IMR-90 (cell line): ENCODE results near the gene GLRX3. TPM values are rescaled to one million over a fixed set of nuclear protein-coding genes. Genes with fewer than 3 reads are reported as not detected.

Source experiments
- ATAC-seq: fragments of 200-7000 bp; cut with Tn5 transposase; 2 replicates; pipeline ENCODE4 v1.9.1; 2020; ENCODE audit warnings: low read depth, mild to moderate bottlenecking, moderate library complexity
- BruUV-seq: library from RNA; stranded (reverse); fragments of 400-500 nt; replicated peaks from 2 replicates; lab custom pipeline; 2021; lab: Mats Ljungman, UMichigan
- CTCF ChIA-PET: fragments of 300-600 bp; formaldehyde crosslinking; extraction: SDS; loops from one replicate; lab custom pipeline; 2021; ENCODE audit warnings: antibody characterized with exemption; lab: Yijun Ruan, JAX
- POLR2A ChIA-PET: fragments of 300-600 bp; sonication (Branson Sonifier 250); formaldehyde crosslinking; loops from one replicate; lab custom pipeline; 2022; ENCODE audit warnings: antibody characterized with exemption; ENCODE audit not compliant: unreplicated experiment; lab: Charles Lee
- DNase-seq: peaks from one replicate; pipeline ENCODE4 v3.0.0; 2013
- H2AFZ ChIP-seq: replicated peaks from 2 replicates; pipeline ENCODE3; 2013; ENCODE audit warnings: low read length, mild to moderate bottlenecking; ENCODE audit not compliant: poor library complexity
- H2AK5ac ChIP-seq: 2 replicates; pipeline ENCODE4 v1.6.1; 2013; ENCODE audit warnings: low read depth, low read length, inconsistent platforms
- H2AK9ac ChIP-seq: replicated peaks from 2 replicates; pipeline ENCODE3; 2013; ENCODE audit warnings: mild to moderate bottlenecking, low read depth, low read length, moderate library complexity; ENCODE audit not compliant: poor library complexity
- H2BK120ac ChIP-seq: 2 replicates; pipeline ENCODE4 v1.6.1; 2013; ENCODE audit warnings: low read depth, low read length, inconsistent platforms
- H2BK15ac ChIP-seq: 3 replicates; pipeline ENCODE4 v1.6.1; 2013; ENCODE audit warnings: low read depth, low read length, inconsistent platforms
- H2BK20ac ChIP-seq: 2 replicates; pipeline ENCODE4 v1.6.1; 2013; ENCODE audit warnings: low read depth, mild to moderate bottlenecking, inconsistent platforms, low read length, moderate library complexity
- H2BK5ac ChIP-seq: 2 replicates; pipeline ENCODE4 v1.6.1; 2013; ENCODE audit warnings: mild to moderate bottlenecking, low read depth, low read length, inconsistent platforms; ENCODE audit not compliant: poor library complexity, severe bottlenecking
- H3K14ac ChIP-seq: replicated peaks from 2 replicates; pipeline ENCODE4 v1.6.1; 2013; ENCODE audit warnings: low read depth, low read length, inconsistent platforms
- H3K18ac ChIP-seq: 2 replicates; pipeline ENCODE4 v1.6.1; 2013; ENCODE audit warnings: low read depth, low read length, control low read depth
- H3K23ac ChIP-seq: 2 replicates; pipeline ENCODE4 v1.6.1; 2013; ENCODE audit warnings: low read depth, low read length, inconsistent platforms
- H3K27ac ChIP-seq: 2 replicates; pipeline ENCODE4 v1.5.1; 2013; ENCODE audit warnings: mild to moderate bottlenecking, control low read depth, low read length; ENCODE audit not compliant: insufficient read depth
- H3K27me3 ChIP-seq: 2 replicates; pipeline ENCODE4 v1.6.1; 2013; ENCODE audit warnings: low read length; ENCODE audit not compliant: control insufficient read depth, insufficient read depth
- H3K36me3 ChIP-seq: 2 replicates; pipeline ENCODE4 v1.6.1; 2013; ENCODE audit warnings: low read length, mixed read lengths; ENCODE audit not compliant: control insufficient read depth, insufficient read depth
- H3K4ac ChIP-seq: 2 replicates; pipeline ENCODE4 v1.6.1; 2013; ENCODE audit warnings: low read depth, low read length, inconsistent platforms
- H3K4me1 ChIP-seq: 2 replicates; pipeline ENCODE4 v1.6.1; 2013; ENCODE audit warnings: low read length, mixed read lengths; ENCODE audit not compliant: control insufficient read depth, insufficient read depth
- H3K4me2 ChIP-seq: 2 replicates; pipeline ENCODE4 v1.6.1; 2013; ENCODE audit warnings: low read depth, mild to moderate bottlenecking, control low read depth, low read length, moderate library complexity
- H3K4me3 ChIP-seq: 2 replicates; pipeline ENCODE4 v1.5.1; 2013; ENCODE audit warnings: low read depth, mild to moderate bottlenecking, control low read depth, low read length, moderate library complexity; ENCODE audit not compliant: insufficient read depth
- H3K56ac ChIP-seq: 2 replicates; pipeline ENCODE4 v1.6.1; 2013; ENCODE audit warnings: low read length, inconsistent platforms; ENCODE audit not compliant: insufficient read depth; ENCODE audit errors: extremely low read depth
- H3K79me1 ChIP-seq, 2 experiments: 2 replicates each; pipeline ENCODE4 v1.6.1; 2013; ENCODE audit warnings: low read length in 2 of 2, inconsistent platforms in 1 of 2, low read depth in 1 of 2
- H3K9ac ChIP-seq: 2 replicates; pipeline ENCODE4 v1.6.1; 2013; ENCODE audit warnings: low read depth, low read length, control low read depth
- H3K9me1 ChIP-seq: 2 replicates; pipeline ENCODE4 v1.6.1; 2013; ENCODE audit warnings: low read length, inconsistent platforms; ENCODE audit not compliant: insufficient read depth
- H3K9me3 ChIP-seq: 2 replicates; pipeline ENCODE4 v1.6.1; 2013; ENCODE audit warnings: low read length; ENCODE audit not compliant: control insufficient read depth, insufficient read depth
- H4K20me1 ChIP-seq: 2 replicates; pipeline ENCODE4 v1.6.1; 2013; ENCODE audit warnings: low read length, inconsistent platforms; ENCODE audit not compliant: insufficient read depth
- H4K5ac ChIP-seq: 2 replicates; pipeline ENCODE4 v1.6.1; 2013; ENCODE audit warnings: mild to moderate bottlenecking, low read depth, low read length, control low read depth
- H4K8ac ChIP-seq, 2 experiments: 2 replicates each; pipeline ENCODE4 v1.6.1; 2013; ENCODE audit warnings: low read depth in 2 of 2, low read length in 2 of 2, control low read depth in 1 of 2, inconsistent platforms in 1 of 2
- H4K91ac ChIP-seq: 2 replicates; pipeline ENCODE4 v1.6.1; 2013; ENCODE audit warnings: low read depth, low read length, inconsistent platforms; ENCODE audit not compliant: insufficient read depth
- CHD1 ChIP-seq: IDR thresholded peaks from 2 replicates; pipeline ENCODE4 v1.6.1; 2012; ENCODE audit warnings: low read depth, low read length, improper control_type of control experiment
- FOS ChIP-seq: fragments of 150-350 bp; IDR thresholded peaks from 2 replicates; pipeline ENCODE4 v1.6.1; 2016; ENCODE audit warnings: low read depth, low read length
- MAFK ChIP-seq: IDR thresholded peaks from 2 replicates; pipeline ENCODE4 v1.6.1; 2012; ENCODE audit warnings: low read depth, low read length, improper control_type of control experiment
- MAZ ChIP-seq: IDR thresholded peaks from 2 replicates; pipeline ENCODE4 v1.6.1; 2012; ENCODE audit warnings: low read depth, mild to moderate bottlenecking, low read length, improper control_type of control experiment, moderate library complexity, borderline replicate concordance
- MXI1 ChIP-seq: IDR thresholded peaks from 2 replicates; pipeline ENCODE4 v1.6.1; 2012; ENCODE audit warnings: low read depth, mild to moderate bottlenecking, low read length, moderate library complexity, borderline replicate concordance
- NFE2L2 ChIP-seq: fragments of 150-350 bp; IDR thresholded peaks from 2 replicates; pipeline ENCODE4 v1.6.1; 2016; ENCODE audit warnings: low read depth, mild to moderate bottlenecking, low read length
- POLR2A ChIP-seq: IDR thresholded peaks from 2 replicates; pipeline ENCODE4 v1.6.1; 2012; ENCODE audit warnings: mild to moderate bottlenecking, low read depth, low read length
- RAD21 ChIP-seq: IDR thresholded peaks from 2 replicates; pipeline ENCODE4 v1.6.1; 2012; ENCODE audit warnings: low read length, improper control_type of control experiment
- RCOR1 ChIP-seq: IDR thresholded peaks from 2 replicates; pipeline ENCODE4 v1.6.1; 2012; ENCODE audit warnings: mild to moderate bottlenecking, low read length, improper control_type of control experiment; ENCODE audit not compliant: insufficient replicate concordance
- RFX5 ChIP-seq: IDR thresholded peaks from 2 replicates; pipeline ENCODE4 v1.8.0; 2012; ENCODE audit warnings: low read depth, mild to moderate bottlenecking, low read length, moderate library complexity
- SMC3 ChIP-seq: fragments of 150-350 bp; IDR thresholded peaks from 2 replicates; pipeline ENCODE4 v1.6.1; 2016; ENCODE audit warnings: low read depth, mild to moderate bottlenecking, antibody characterized with exemption, low read length, moderate library complexity
- WGBS, 2 experiments: methylation state at CpG; one replicate each; pipeline versions ENCODE4 v1.1.5 to v1.1.7; 2013; ENCODE audit warnings: missing lambda C conversion rate in 2 of 2; ENCODE audit not compliant: insufficient read length in 1 of 2; ENCODE audit errors: extremely low coverage in 2 of 2; 5-methylcytosine and 5-hydroxymethylcytosine counted together
- dilution Hi-C: fragments of 300-500 bp; cut with HindIII; formaldehyde crosslinking; loops from one replicate; pipeline ENCODE4 v1.14.3; 2018; ENCODE audit warnings: low sequenced_read_pairs; ENCODE audit not compliant: unreplicated experiment
- in situ Hi-C: fragments of 300-500 bp; cut with MboI; formaldehyde crosslinking; loops from 3 replicates; pipeline ENCODE4 v1.14.3; 2019; ENCODE audit warnings: low sequenced_read_pairs, inconsistent platforms, mixed read lengths
- intact Hi-C: fragments of 100-400 bp; cut with micrococcal nuclease; formaldehyde crosslinking; loops from 2 replicates; pipeline ENCODE4 v1.10.0; 2022
- polyA plus RNA-seq, 3 experiments: library from polyadenylated mRNA; depleted of rRNA; stranded (reverse); fragments of >200 nt; gene quantifications; 2 replicates each; pipeline ENCODE4 v1.2.3, GENCODE V29; 2012; ENCODE audit warnings: low replicate concordance in 1 of 3
- total RNA-seq: library from RNA; depleted of rRNA; stranded (reverse); fragments of >200 nt; gene quantifications from 2 replicates; pipeline ENCODE4 v1.2.3, GENCODE V29; 2012
- TF ChIP-seq, protein P1 (sequence below): fragments of 150-350 bp; IDR thresholded peaks from 2 replicates; pipeline ENCODE4 v1.6.1; 2017; ENCODE audit warnings: mild to moderate bottlenecking, antibody characterized with exemption, low read length, low read depth
- TF ChIP-seq, protein P2 (sequence below): conservative IDR thresholded peaks from 2 replicates; pipeline ENCODE4 v1.5.1; 2012; ENCODE audit warnings: mild to moderate bottlenecking, low read depth, low read length, improper control_type of control experiment
- TF ChIP-seq, protein P3 (sequence below): fragments of 150-350 bp; IDR thresholded peaks from 2 replicates; pipeline ENCODE4 v1.6.1; 2016; ENCODE audit warnings: low read depth, mild to moderate bottlenecking, low read length, moderate library complexity, borderline replicate concordance

The GLRX3 gene
- total and polyA plus RNA-seq, 2 of the 4 experiments (the other 2 are of a cell fraction): 78.7 to 81.7 TPM

- H2BK120ac ChIP-seq: no peak overlapping the region
- dilution Hi-C loops: no loop called here
- H3K27me3 ChIP-seq: no peaks in the 10 kb centered on the region
- no peak overlapping the region for H3K9ac ChIP-seq
- H3K79me1 ChIP-seq: peaks cover 13 to 15% of the 10 kb centered on the region in 2 experiments
- H4K91ac ChIP-seq: no peak overlapping the region
- H3K4me1 ChIP-seq: no peaks in the 10 kb centered on the region
- 100% methylated on average over 2 of the region's 7 CpGs; no CpG with 5 or more reads in 1 of the 2 experiments for WGBS, 2 experiments
- H3K18ac ChIP-seq: no peak overlapping the region
- H3K23ac ChIP-seq: no peak overlapping the region
- no peak overlapping the region for H2BK5ac ChIP-seq
- peaks cover 20% of the 10 kb centered on the region for H3K36me3 ChIP-seq
- H3K4ac ChIP-seq: no peak overlapping the region
- H3K4me2 ChIP-seq: no peak overlapping the region
- H3K4me3 ChIP-seq: no peak overlapping the region
- H2AK9ac ChIP-seq: no peak overlapping the region
- no peak for ATAC-seq
- in situ Hi-C loops: no loop called here
- BruUV-seq: no TSS peak
- ChIA-PET POLR2A (no interaction called here), CTCF (no interaction called here)
- no peak overlapping the region for H2BK20ac ChIP-seq
- peak overlapping the region; percentile 26 for H2AFZ ChIP-seq
- no peak overlapping the region for H2BK15ac ChIP-seq
- H4K8ac ChIP-seq: no peak overlapping the region
- H4K20me1 ChIP-seq: no peaks in the 10 kb centered on the region; the same call in 1 of the 2 replicates
- no peak overlapping the region for H3K56ac ChIP-seq
- no peak overlapping the region for H3K14ac ChIP-seq
- H3K27ac ChIP-seq: no peak overlapping the region
- no peaks in the 10 kb centered on the region for H3K9me3 ChIP-seq
- no peak overlapping the region for H2AK5ac ChIP-seq
- intact Hi-C loops: no loop called here
- no peak for DNase-seq
- peaks cover 3% of the 10 kb centered on the region; the same call in 1 of the 2 replicates for H3K9me1 ChIP-seq
- H4K5ac ChIP-seq: no peak overlapping the region
- TF ChIP-seq NFE2L2: no peak
- no peak for TF ChIP-seq MXI1
- no peak for TF ChIP-seq CHD1
- TF ChIP-seq, protein P1, sequence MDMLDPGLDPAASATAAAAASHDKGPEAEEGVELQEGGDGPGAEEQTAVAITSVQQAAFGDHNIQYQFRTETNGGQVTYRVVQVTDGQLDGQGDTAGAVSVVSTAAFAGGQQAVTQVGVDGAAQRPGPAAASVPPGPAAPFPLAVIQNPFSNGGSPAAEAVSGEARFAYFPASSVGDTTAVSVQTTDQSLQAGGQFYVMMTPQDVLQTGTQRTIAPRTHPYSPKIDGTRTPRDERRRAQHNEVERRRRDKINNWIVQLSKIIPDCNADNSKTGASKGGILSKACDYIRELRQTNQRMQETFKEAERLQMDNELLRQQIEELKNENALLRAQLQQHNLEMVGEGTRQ: no peak
- TF ChIP-seq, protein P2, sequence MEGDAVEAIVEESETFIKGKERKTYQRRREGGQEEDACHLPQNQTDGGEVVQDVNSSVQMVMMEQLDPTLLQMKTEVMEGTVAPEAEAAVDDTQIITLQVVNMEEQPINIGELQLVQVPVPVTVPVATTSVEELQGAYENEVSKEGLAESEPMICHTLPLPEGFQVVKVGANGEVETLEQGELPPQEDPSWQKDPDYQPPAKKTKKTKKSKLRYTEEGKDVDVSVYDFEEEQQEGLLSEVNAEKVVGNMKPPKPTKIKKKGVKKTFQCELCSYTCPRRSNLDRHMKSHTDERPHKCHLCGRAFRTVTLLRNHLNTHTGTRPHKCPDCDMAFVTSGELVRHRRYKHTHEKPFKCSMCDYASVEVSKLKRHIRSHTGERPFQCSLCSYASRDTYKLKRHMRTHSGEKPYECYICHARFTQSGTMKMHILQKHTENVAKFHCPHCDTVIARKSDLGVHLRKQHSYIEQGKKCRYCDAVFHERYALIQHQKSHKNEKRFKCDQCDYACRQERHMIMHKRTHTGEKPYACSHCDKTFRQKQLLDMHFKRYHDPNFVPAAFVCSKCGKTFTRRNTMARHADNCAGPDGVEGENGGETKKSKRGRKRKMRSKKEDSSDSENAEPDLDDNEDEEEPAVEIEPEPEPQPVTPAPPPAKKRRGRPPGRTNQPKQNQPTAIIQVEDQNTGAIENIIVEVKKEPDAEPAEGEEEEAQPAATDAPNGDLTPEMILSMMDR: no peak
- TF ChIP-seq RCOR1: no peak
- TF ChIP-seq MAZ: no peak
- no peak for TF ChIP-seq RAD21
- TF ChIP-seq POLR2A: no peak
- TF ChIP-seq FOS: no peak
- no peak for TF ChIP-seq SMC3
- no peak for TF ChIP-seq RFX5
- no peak for TF ChIP-seq MAFK
- TF ChIP-seq, protein P3, sequence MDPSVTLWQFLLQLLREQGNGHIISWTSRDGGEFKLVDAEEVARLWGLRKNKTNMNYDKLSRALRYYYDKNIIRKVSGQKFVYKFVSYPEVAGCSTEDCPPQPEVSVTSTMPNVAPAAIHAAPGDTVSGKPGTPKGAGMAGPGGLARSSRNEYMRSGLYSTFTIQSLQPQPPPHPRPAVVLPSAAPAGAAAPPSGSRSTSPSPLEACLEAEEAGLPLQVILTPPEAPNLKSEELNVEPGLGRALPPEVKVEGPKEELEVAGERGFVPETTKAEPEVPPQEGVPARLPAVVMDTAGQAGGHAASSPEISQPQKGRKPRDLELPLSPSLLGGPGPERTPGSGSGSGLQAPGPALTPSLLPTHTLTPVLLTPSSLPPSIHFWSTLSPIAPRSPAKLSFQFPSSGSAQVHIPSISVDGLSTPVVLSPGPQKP: no peak
Measured at GRCh38 chr10:130167193-130167592, 31.0 kb downstream of the GLRX3 start.
